HepG2 (cell line): ENCODE results near the gene FGF14. TPM values are rescaled to one million over a fixed set of nuclear protein-coding genes. Genes with fewer than 3 reads are reported as not detected.

Experiments used
- ATAC-seq: fragments of 200-7000 bp; cut with Tn5 transposase; 3 replicates; pipeline ENCODE4 v1.9.1; 2020; ENCODE audit warnings: mild to moderate bottlenecking, moderate library complexity
- BruUV-seq: library from RNA; stranded (reverse); fragments of 400-500 nt; replicated peaks from 2 replicates; lab custom pipeline; 2021; lab: Mats Ljungman, UMichigan
- CTCF ChIA-PET: fragments of 300-600 bp; formaldehyde crosslinking; extraction: SDS; loops from one replicate; lab custom pipeline; 2021; ENCODE audit warnings: low total read pairs, inconsistent platforms, low intra/inter-chr PET ratio; lab: Yijun Ruan, JAX
- POLR2A ChIA-PET: fragments of 350-600 bp; sonication (Branson Sonifier 250); formaldehyde crosslinking; loops from one replicate; lab custom pipeline; 2020; ENCODE audit warnings: antibody characterized with exemption, inconsistent platforms; lab: Yijun Ruan, JAX
- DNase-seq: peaks from one replicate; pipeline ENCODE4 v3.0.0-alpha.2; 2015; ENCODE audit warnings: low spot score
- FAIRE-seq: peaks from 3 replicates; lab custom pipeline; 2011; peaks lifted over from hg19 to GRCh38; lab: Jason Lieb, UNC
- H2AFZ ChIP-seq: one replicate; pipeline ENCODE4 v1.6.1; 2011; ENCODE audit warnings: low read length, inconsistent platforms
- H3K27ac ChIP-seq: fragments of 300-600 bp; 3 replicates; pipeline ENCODE4 v1.8.0; 2011; ENCODE audit warnings: mixed run types, mild to moderate bottlenecking, mixed read lengths, low read length, inconsistent platforms; ENCODE audit not compliant: insufficient read depth; ENCODE audit errors: extremely low read length
- H3K27me3 ChIP-seq, 2 experiments: fragments of 200-600 bp in 1 of 2; 2 replicates in 1 of 2; 3 replicates in 1 of 2; pipeline versions ENCODE4 v1.6.0 to v1.8.0; 2011; ENCODE audit warnings: low read length in 2 of 2, mild to moderate bottlenecking in 2 of 2, moderate library complexity in 2 of 2, inconsistent platforms in 1 of 2; ENCODE audit not compliant: insufficient read depth in 2 of 2, control insufficient read depth in 1 of 2
- H3K36me3 ChIP-seq, 2 experiments: fragments of 200-600 bp in 1 of 2; replicated peaks in 1 of 2; 2 replicates in 1 of 2; 3 replicates in 1 of 2; pipeline versions ENCODE4 v1.5.1 to v1.8.0; 2011; ENCODE audit warnings: low read length in 2 of 2, inconsistent platforms in 1 of 2; ENCODE audit not compliant: insufficient read depth in 2 of 2, control insufficient read depth in 1 of 2
- H3K4me1 ChIP-seq: 2 replicates; pipeline ENCODE4 v1.5.1; 2012; ENCODE audit warnings: low read length, inconsistent platforms; ENCODE audit not compliant: insufficient read depth
- H3K4me2 ChIP-seq: 2 replicates; pipeline ENCODE4 v1.6.0; 2011; ENCODE audit warnings: low read depth, low read length, inconsistent platforms
- H3K4me3 ChIP-seq, 3 experiments: fragments of 200-600 bp in 1 of 3; sonication (generic), shearing (Covaris generic) in 1 of 3; replicated peaks in 1 of 3; 2 replicates each; pipeline ENCODE4 v1.5.1; 2011 to 2016; ENCODE audit warnings: low read length in 3 of 3, inconsistent platforms in 2 of 3, low read depth in 2 of 3, mild to moderate bottlenecking in 2 of 3, control low read depth in 1 of 3, mixed read lengths in 1 of 3; ENCODE audit not compliant: insufficient read depth in 1 of 3
- H3K79me2 ChIP-seq: one replicate; pipeline ENCODE4 v1.6.1; 2011; ENCODE audit warnings: low read length, inconsistent platforms; ENCODE audit not compliant: insufficient read depth
- H3K9ac ChIP-seq: 2 replicates; pipeline ENCODE4 v1.6.0; 2011; ENCODE audit warnings: mild to moderate bottlenecking, low read depth, low read length, inconsistent platforms; ENCODE audit not compliant: insufficient read depth
- H3K9me3 ChIP-seq: 2 replicates; pipeline ENCODE4 v1.5.1; 2012; ENCODE audit warnings: mild to moderate bottlenecking, low read length
- H4K20me1 ChIP-seq: 2 replicates; pipeline ENCODE4 v1.6.0; 2011; ENCODE audit warnings: inconsistent platforms, mild to moderate bottlenecking, low read length, moderate library complexity; ENCODE audit not compliant: insufficient read depth
- ATAD3A ChIP-seq: sonication (generic); formaldehyde crosslinking; IDR thresholded peaks from 2 replicates; pipeline ENCODE4 v1.4.0; 2020; ENCODE audit warnings: missing genetic modification reagents
- CBX5 ChIP-seq: sonication (generic); formaldehyde crosslinking; IDR thresholded peaks from 2 replicates; pipeline ENCODE4 v1.4.0; 2020; ENCODE audit warnings: missing genetic modification reagents, borderline replicate concordance
- NFE2L2 ChIP-seq: fragments of 150-350 bp; IDR thresholded peaks from 2 replicates; pipeline ENCODE4 v1.6.1; 2014; ENCODE audit warnings: low read length
- PCBP2 ChIP-seq: fragments of 200-400 bp; formaldehyde crosslinking; optimal IDR thresholded peaks from 2 replicates; pipeline ENCODE3; 2018; ENCODE audit warnings: low read length, low read depth; ENCODE audit not compliant: poor library complexity, severe bottlenecking
- SETDB1 ChIP-seq: sonication (generic); formaldehyde crosslinking; IDR thresholded peaks from 2 replicates; pipeline ENCODE4 v1.5.1; 2020; ENCODE audit warnings: missing genetic modification reagents, mild to moderate bottlenecking, borderline replicate concordance
- ZBTB38 ChIP-seq: sonication (generic); formaldehyde crosslinking; IDR thresholded peaks from 2 replicates; pipeline ENCODE4 v1.5.1; 2020; ENCODE audit warnings: mild to moderate bottlenecking, missing genetic modification reagents
- ZKSCAN5 ChIP-seq: sonication (generic); formaldehyde crosslinking; IDR thresholded peaks from 2 replicates; pipeline ENCODE4 v1.5.1; 2020; ENCODE audit warnings: mild to moderate bottlenecking, missing genetic modification reagents
- ZNF383 ChIP-seq: sonication (generic); formaldehyde crosslinking; IDR thresholded peaks from 2 replicates; pipeline ENCODE4 v1.4.0; 2020; ENCODE audit warnings: missing genetic modification reagents, mild to moderate bottlenecking, borderline replicate concordance
- ZNF543 ChIP-seq: sonication (generic); formaldehyde crosslinking; IDR thresholded peaks from 2 replicates; pipeline ENCODE4 v1.4.0; 2020; ENCODE audit warnings: mild to moderate bottlenecking, missing genetic modification reagents
- WGBS: methylation state at CpG from one replicate; pipeline ENCODE4 v1.1.6; 2017; ENCODE audit warnings: low lambda C conversion rate; 5-methylcytosine and 5-hydroxymethylcytosine counted together
- in situ Hi-C: cut with HindIII; loops from 2 replicates; pipeline ENCODE4 v1.10.0; 2017; ENCODE audit warnings: low pct_unique_long_range_greater_than_20kb; ENCODE audit not compliant: extremely low pct_ligation_motif_present
- intact Hi-C: fragments of 100-400 bp; cut with micrococcal nuclease; formaldehyde crosslinking; loops from one replicate; pipeline ENCODE4 v1.10.0; 2022; ENCODE audit not compliant: unreplicated experiment
- polyA plus RNA-seq, 8 experiments: library from polyadenylated mRNA; depleted of rRNA in 3 of 8; stranded (reverse) in 7 of 8; unstranded in 1 of 8; fragments of >200 nt; fragmentation: Illumina TruSeq in 4 of 8; extraction: Trizol in 4 of 8; gene quantifications; 2 replicates each; pipeline versions ENCODE4 v1.2.1 to v1.2.3, GENCODE V29; 2011 to 2016; ENCODE audit warnings: low read depth in 4 of 8, missing spikeins in 1 of 8, mixed read lengths in 1 of 8; ENCODE audit not compliant: insufficient read depth in 1 of 8
- total RNA-seq, 5 experiments: library from RNA; depleted of rRNA; stranded (reverse); fragments of >200 nt; fragmentation: Illumina TruSeq; extraction: Trizol; gene quantifications; 2 replicates each; pipeline ENCODE4 v1.2.3, GENCODE V29; 2016; ENCODE audit warnings: low read depth in 1 of 5
- TF ChIP-seq, protein P1 (sequence below): sonication (generic); formaldehyde crosslinking; IDR thresholded peaks from 2 replicates; pipeline ENCODE4 v1.4.0; 2020; ENCODE audit warnings: missing genetic modification reagents
- TF ChIP-seq, protein P2 (sequence below): sonication (generic); formaldehyde crosslinking; IDR thresholded peaks from 2 replicates; pipeline ENCODE4 v1.8.0; 2022; ENCODE audit warnings: missing genetic modification reagents, low read depth, mild to moderate bottlenecking, borderline replicate concordance
- TF ChIP-seq, protein P3 (sequence below): sonication (generic); formaldehyde crosslinking; IDR thresholded peaks from 2 replicates; pipeline ENCODE4 v1.9.0; 2021; ENCODE audit warnings: missing genetic modification reagents, mild to moderate bottlenecking, borderline replicate concordance

FGF14 gene
- total and polyA plus RNA-seq, 2 of the 13 experiments (the other 11 are each of a cell fraction or from before 2014, with no cell fraction given): not detected

DNA sequence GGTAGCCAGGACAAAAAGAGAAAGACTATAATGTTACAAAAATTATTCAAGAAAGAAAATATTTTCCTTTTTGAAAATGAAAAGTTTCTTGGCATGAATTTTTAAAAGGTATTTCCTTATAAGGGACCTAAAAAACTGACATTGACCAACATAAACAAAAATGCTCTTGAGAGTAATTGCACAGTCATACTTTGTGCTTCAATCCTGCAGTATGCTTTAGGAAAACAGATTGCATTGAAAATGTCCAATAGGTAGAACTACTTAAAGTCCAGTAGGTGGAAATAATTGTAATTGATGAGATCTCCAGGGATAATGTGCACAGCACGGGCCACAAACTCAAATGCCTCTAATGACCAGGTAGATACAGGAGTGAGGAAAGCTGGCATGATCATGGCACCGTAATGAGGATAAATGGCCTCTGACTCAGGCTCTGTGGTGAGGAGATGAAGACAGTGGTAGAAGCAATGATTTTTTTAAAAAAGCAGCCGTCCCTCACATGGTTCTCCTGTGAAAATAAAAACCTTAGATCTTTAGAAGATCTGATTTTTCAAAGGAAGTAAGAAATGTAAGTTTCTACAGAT is 671.3 kb downstream of the FGF14 start:
- Histone ChIP-seq H3K36me3 (no peaks in the 10 kb centered on the region), H3K9ac (no peak overlapping the region), H3K27me3 (no peaks in the 10 kb centered on the region), H2AFZ (no peak overlapping the region), H3K4me1 (no peaks in the 10 kb centered on the region), H3K4me2 (no peak overlapping the region), H3K79me2 (no peaks in the 10 kb centered on the region), H4K20me1 (no peaks in the 10 kb centered on the region), H3K4me3 (no peak overlapping the region), H3K9me3 (no peaks in the 10 kb centered on the region), H3K27ac (no peak overlapping the region)
- in situ Hi-C loops (no loop called here), intact Hi-C loops (no loop called here)
- WGBS: 0% methylated on average over 3 of the region's 3 CpGs
- no peak for DNase-seq
- ATAC-seq: no peak
- BruUV-seq: no TSS peak
- no peak for FAIRE-seq
- CTCF ChIA-PET: no interaction called here
- TF ChIP-seq NFE2L2: peak; percentile 58; the same call in 1 of the 2 replicates
- no peak for TF ChIP-seq CBX5 (CRISPR knock-in tag)
- POLR2A ChIA-PET: no interaction called here

DNA sequence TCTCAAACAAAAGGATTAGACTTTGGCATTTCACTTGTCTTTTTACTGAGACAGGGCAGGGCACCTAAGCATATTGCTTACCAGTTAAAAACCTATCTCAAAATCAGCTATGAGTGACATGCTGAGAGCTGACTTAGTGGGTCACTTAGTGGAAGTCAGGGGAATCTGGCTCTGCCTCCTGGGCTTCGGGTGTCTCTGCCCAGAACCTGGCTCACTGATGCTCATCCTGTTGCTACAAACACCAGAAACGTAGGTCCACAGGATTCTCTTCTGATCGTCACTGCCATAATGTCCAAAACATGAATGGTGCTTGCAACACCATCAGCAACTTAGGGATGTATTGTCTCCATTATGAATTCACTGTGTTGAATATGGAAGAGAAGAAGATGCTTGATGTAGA is 673.2 kb downstream of the FGF14 start:
- Histone ChIP-seq H3K79me2 (no peaks in the 10 kb centered on the region), H2AFZ (no peak overlapping the region), H4K20me1 (no peaks in the 10 kb centered on the region), H3K27me3 (no peaks in the 10 kb centered on the region), H3K9me3 (no peaks in the 10 kb centered on the region), H3K4me3 (no peak overlapping the region), H3K36me3 (no peaks in the 10 kb centered on the region), H3K4me1 (no peaks in the 10 kb centered on the region), H3K9ac (no peak overlapping the region), H3K4me2 (no peak overlapping the region), H3K27ac (no peak overlapping the region)
- FAIRE-seq (no peak), DNase-seq (no peak), ATAC-seq (no peak)
- WGBS: 0% methylated on average over 1 of the region's 3 CpGs
- BruUV-seq: no TSS peak
- in situ Hi-C loops (no loop called here), intact Hi-C loops (no loop called here)
- POLR2A ChIA-PET: no interaction called here
- CTCF ChIA-PET: no interaction called here
- TF ChIP-seq ZBTB38 (no peak), ZNF383 (CRISPR knock-in tag) (no peak), ATAD3A (CRISPR knock-in tag) (no peak), SETDB1 (CRISPR knock-in tag) (no peak), ZKSCAN5 (CRISPR knock-in tag) (no peak), PCBP2 (no peak), ZNF543 (CRISPR knock-in tag) (no peak)
- TF ChIP-seq, protein P1, sequence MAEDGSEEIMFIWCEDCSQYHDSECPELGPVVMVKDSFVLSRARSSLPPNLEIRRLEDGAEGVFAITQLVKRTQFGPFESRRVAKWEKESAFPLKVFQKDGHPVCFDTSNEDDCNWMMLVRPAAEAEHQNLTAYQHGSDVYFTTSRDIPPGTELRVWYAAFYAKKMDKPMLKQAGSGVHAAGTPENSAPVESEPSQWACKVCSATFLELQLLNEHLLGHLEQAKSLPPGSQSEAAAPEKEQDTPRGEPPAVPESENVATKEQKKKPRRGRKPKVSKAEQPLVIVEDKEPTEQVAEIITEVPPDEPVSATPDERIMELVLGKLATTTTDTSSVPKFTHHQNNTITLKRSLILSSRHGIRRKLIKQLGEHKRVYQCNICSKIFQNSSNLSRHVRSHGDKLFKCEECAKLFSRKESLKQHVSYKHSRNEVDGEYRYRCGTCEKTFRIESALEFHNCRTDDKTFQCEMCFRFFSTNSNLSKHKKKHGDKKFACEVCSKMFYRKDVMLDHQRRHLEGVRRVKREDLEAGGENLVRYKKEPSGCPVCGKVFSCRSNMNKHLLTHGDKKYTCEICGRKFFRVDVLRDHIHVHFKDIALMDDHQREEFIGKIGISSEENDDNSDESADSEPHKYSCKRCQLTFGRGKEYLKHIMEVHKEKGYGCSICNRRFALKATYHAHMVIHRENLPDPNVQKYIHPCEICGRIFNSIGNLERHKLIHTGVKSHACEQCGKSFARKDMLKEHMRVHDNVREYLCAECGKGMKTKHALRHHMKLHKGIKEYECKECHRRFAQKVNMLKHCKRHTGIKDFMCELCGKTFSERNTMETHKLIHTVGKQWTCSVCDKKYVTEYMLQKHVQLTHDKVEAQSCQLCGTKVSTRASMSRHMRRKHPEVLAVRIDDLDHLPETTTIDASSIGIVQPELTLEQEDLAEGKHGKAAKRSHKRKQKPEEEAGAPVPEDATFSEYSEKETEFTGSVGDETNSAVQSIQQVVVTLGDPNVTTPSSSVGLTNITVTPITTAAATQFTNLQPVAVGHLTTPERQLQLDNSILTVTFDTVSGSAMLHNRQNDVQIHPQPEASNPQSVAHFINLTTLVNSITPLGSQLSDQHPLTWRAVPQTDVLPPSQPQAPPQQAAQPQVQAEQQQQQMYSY (CRISPR knock-in tag): no peak
- TF ChIP-seq, protein P2, sequence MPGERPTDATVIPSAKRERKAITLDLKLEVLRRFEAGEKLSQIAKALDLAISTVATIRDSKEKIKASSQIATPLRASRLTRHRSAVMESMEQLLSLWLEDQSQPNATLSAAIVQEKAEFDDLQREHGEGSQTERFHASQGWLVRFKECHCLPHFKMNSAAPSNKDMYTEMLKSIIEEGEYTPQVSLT: no peak
- TF ChIP-seq, protein P3, sequence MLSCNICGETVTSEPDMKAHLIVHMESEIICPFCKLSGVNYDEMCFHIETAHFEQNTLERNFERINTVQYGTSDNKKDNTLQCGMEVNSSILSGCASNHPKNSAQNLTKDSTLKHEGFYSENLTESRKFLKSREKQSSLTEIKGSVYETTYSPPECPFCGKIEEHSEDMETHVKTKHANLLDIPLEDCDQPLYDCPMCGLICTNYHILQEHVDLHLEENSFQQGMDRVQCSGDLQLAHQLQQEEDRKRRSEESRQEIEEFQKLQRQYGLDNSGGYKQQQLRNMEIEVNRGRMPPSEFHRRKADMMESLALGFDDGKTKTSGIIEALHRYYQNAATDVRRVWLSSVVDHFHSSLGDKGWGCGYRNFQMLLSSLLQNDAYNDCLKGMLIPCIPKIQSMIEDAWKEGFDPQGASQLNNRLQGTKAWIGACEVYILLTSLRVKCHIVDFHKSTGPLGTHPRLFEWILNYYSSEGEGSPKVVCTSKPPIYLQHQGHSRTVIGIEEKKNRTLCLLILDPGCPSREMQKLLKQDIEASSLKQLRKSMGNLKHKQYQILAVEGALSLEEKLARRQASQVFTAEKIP (CRISPR knock-in tag): no peak
